A172 (cell line): Measurements from ENCODE around the gene TSGA10. TPM values are rescaled to one million over a fixed set of nuclear protein-coding genes. Genes with fewer than 3 reads are reported as not detected.
"Not testable (repeated sequence)": the region's sequence is repeated elsewhere in the genome, so short reads cannot be mapped to it uniquely, and the experiment has no call there.

ENCODE experiments used
- DNase-seq: peaks from one replicate; pipeline ENCODE4 v3.0.0-alpha.2; 2015; ENCODE audit warnings: low spot score
- total RNA-seq: library from RNA; depleted of rRNA; stranded (reverse); fragments of >200 nt; shearing (Covaris generic); gene quantifications from 2 replicates; pipeline ENCODE4 v1.2.3, GENCODE V29; 2014

Gene TSGA10
- total RNA-seq, 1 experiment from 2014 or later = 4.0 TPM

DNA sequence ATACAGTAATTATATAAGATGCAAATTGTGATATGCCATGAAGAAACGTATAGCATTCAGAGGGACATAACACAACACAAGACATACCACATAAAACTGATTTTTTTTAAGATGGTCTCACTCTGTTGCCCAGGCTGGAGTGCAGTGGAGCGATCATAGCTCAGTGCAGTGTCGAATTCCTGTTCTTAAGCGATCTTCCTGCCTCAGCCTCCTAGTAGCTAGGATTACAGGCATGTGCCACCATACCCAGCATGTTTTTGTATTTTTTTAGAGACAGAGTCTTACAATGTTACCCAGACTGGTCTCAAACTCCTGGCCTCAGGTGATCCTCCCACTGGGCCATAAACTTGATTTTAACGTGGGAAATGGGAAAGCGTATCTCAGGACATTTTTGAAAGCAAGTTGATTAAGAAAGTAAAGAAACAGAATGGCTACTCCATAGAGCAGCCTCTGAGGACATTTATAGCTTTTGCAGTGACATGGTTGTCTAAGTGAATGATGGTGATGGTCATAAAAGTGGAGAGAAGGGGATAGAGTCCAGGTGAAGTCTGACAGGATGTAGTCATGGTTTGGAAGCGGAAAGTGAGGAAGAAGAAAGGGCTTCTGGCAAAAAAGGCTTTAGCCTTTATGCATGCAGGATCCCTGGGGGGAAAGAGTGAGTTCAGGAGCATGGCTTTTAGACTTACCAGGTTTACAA lies 2.4 kb downstream of the TSGA10 start:
- no peak for DNase-seq

DNA sequence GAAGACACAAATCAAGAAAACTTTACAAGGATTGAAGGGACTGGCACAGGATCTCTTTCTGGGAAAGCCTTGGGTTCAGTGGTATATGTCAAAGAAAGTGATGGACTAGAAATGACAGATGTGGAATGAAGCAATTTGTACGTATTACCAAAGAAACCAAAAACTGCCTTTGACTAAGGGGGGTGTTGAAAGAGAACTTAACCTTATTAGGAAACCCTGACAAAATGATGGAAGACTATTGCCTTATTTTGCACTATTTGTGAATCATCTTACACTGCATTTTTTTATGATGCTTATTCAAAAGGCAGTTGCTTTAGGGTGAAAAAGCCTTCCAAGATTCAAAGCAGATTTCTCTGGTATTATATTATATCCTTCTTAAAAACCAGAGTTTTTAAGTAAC lies 4.0 kb downstream of the TSGA10 start:
- no peak for DNase-seq

DNA sequence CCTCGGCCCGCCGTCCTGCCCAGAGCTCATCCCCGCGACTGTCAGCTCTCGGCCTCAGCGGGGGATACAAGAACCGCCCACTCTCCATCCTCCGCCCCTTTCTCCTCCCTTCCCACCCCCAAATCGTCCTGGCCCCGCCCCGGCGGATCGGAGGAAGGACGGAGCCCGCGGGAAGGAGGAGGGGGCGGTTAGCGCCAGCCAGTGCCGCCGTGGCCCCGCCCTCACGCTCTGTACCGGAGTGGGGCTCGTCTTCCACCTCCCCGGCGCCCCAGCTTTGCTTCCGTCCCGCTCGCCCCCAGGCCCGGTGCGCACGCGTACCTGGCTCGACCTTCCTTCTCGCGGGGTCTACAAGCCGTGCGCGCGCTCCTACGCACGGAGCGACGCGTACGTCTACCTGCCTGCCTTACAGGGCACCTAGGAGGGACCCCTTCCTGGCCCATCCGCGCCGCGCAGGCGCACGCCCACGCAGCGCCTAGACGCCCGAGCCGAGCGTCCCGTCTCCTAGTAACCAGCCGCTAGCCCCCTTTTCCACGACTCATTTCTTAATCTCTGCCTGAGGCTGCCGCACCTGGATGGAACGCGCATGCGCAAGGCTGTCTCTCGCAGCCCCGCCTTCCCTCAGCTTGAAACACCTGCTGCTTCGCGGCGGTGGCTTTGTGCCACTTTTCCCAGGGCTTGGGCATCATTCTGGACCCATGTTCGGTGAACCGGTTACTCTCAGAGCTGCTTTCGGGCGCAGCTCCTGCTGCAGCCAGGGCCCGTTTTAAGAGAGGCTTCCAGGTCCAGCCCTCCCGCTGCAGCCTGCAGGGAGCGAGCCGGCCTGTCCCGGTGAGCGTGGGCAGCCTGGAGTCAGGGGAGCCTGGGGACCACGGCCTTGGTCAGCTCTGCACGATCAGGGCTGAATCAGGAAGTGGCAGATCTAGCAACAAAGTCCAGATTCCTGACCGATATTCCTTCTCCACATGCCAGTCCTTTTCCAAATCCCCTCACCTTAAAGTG lies 13.3 kb downstream of the TSGA10 start, which contains the start of gene C2orf15:
C2orf15 (plus strand) TSS at position 598 of the 999 bp plus-strand sequence. CDS start 8,852 bp downstream, outside the sequence.
- peak; percentile 86 for DNase-seq

DNA sequence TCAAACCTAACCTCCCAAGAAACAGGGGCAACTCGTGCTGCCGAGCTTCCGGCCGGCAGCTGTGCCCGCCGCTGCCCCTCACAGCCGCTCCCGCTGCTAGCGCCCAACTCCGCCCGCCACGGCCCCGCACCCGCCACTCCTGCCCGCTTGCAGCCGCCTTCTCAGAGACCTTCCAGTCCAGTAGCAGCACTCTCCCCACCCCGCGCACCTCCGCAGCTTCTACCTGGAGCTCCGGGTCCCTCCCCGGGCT lies 14.0 kb downstream of the TSGA10 start:
- no peak for DNase-seq

DNA sequence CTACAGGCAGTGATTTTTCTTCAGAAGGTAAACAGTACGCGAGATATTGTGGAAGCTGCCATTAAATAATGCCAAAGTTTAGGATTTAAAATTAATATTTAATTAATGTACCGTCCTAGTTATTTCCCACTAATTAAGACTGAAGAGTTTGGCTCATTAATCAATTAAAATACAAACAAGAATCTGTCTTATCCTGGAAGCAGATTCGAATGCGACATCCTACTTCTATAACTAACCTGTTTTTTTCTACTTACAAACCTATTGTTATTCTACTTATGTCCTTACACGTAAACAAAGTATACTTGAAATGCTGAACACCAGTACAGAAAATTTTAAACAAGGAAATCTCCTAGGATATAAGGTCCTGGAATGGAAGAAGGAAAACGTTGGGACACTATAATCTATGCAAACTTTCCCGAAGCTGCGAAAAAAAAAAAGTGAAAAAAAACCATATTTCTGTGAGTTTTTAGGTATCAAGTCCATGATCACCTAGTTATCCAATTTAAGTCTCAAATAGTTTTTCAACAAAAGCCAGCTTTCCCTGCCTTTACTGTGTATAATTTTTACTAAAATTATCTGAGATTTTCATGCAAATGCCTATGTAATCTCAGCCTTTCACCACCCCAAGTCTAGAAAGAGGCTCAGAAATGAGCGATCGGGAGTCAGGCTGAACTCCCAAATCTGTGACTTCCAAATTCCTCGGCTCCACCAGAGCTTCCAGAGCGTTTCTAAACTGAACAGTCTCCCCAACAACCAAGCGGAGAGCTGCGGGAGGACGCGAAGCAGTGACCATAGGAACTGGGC lies 14.5 kb downstream of the TSGA10 start:
- DNase-seq = no peak

DNA sequence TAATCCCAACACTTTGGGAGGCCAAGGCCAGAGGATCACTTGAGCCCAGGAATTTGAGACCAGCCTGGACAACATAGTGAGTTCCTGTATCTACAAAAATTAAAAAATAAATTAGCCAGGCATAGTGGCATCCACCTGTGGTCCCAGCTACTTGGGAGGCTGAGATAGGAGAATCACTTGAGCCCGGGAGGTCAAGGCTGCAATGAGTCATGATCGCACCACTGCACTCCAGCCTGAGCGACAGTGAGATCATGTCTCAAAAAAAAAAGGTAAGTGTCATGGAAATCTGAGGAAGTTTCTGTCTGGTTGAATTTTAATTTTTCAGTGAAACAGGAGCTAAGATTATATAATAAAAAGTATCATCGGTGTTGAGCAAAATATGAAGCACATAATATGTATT lies 15.7 kb downstream of the TSGA10 start:
- DNase-seq = no peak

DNA sequence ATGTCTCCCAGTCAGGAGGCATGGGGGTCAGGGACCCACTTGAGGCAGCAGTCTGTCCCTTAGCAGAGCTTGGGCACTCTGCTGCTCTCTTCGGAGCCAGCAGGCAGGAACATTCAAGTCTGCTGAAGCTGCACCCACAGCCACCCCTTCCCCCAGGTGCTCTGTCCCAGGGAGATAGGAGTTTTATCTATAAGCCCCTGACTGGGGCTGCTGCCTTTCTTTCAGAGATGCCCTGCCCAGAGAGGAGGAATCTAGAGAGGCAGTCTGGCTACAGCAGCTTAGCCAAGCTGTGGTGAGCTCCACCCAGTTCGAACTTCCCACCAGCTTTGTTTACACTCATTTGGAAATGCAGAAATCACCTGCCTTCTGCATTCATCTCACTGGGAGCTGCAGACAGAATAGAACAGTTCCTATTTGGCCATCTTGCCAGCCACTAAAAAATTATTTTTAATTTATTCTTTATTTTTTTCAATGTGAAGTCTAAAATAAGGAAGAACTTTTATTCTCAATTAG lies 19.6 kb downstream of the TSGA10 start:
- DNase-seq = not testable (repeated sequence)

DNA sequence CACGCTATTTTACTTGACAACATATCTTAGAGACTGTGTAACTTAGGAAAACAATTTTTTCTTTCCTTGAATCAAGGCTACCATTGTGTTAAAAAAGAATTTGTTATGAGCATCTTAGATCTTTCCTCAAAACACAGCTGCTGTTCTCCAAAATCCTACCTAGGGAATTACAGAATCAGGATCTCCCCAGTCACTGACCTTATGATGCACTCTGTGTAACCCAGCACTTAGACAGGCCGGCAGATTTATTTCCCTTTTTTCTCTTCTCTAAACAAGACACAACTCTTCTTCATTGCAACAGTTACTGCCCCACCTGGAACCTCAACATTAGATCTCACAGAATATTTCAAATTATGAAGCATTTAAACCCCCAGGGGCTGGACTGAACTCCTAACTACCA lies 26.8 kb downstream of the TSGA10 start:
- no peak for DNase-seq

DNA sequence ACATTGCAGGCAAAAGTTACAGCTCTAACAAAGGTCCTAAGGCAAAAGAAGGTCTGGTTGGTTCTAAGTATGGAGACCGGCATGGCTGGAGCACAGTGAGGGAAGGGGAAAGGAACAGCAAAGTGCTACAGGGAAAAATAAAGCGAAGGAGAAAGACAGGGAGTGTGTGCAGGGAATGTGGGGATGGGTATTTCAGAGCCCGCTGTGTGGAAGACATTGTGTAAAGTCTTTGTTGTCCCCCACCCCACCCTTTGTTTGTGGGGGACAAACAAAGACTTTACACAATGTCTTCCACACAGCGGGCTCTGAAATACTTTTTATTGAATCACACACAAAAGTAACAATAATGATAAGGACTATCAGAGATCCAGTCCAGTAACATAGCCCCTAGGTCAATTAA lies 42.1 kb downstream of the TSGA10 start:
- DNase-seq = no peak

DNA sequence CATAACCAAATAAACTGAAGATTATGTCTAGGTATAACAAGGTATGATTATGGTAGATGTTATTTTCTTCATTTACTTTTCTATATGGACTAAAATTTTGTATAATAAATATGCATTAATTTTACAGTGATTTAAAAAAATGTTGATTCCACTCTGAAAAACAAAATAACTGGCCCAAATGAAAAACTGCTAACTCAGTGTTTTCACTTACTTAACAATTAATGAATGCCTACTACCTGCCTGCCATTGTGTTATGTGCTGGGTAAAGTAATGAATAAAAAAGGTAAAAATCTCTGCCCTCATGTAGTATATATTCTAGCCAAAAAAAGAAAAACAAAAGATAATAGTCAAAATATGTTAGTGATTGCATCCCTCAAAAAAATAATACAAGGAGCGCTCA lies 42.8 kb downstream of the TSGA10 start:
- no peak for DNase-seq

DNA sequence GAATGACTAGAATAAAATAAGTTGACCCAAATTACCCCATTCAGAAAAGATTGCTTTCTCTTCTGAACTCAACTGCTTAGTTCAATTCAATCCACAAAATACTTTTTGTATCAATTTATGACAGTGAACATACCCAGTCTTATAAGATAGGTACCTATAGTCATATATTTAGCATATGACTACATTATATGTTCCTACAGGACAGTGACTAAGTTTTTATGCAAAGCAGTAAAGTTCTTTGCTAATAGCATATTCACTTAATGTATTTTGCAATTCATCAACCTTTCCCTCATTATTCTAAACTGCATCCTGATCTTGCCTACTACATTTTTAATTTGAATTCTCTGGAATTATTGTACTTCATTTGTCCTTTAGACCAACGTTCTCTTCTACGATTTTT lies 43.5 kb downstream of the TSGA10 start:
- DNase-seq = no peak

DNA sequence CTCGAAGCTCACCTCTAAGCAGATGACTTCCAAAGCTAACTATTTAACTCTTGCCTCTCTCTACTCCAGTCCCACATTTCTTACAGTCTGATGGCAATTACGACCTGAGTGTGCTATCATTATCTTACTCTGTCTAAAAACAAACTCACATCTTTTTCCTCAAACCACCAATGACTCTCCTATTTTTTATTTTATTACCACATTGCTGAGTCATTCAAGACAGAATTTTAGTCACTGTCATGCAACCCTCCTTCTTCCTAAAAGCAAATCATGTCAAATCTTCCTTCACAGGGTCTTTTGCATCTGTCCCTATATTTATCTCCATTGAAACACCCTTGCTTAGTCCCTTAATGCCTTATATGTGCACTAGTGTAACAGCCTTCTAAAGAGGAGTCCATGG lies 47.8 kb downstream of the TSGA10 start:
- no peak for DNase-seq

DNA sequence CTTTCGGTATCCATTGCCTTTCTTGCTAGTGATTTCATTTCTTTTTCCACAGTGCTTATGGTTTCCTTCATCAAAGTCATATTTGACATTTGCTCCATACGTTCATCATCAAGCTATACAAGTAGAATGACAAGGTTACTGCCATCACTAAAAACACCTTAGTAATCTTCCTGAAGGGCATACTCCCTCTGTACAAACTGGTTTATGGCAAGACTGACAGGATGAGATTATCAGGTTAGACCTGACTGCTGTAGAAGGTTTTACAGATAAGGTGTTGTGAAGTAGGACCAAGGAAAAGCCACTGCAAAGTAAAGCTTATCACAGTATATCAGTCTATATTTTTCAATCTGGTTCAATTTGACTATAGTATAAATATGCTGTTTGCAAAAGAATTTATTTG lies 50.7 kb downstream of the TSGA10 start:
- no peak for DNase-seq

DNA sequence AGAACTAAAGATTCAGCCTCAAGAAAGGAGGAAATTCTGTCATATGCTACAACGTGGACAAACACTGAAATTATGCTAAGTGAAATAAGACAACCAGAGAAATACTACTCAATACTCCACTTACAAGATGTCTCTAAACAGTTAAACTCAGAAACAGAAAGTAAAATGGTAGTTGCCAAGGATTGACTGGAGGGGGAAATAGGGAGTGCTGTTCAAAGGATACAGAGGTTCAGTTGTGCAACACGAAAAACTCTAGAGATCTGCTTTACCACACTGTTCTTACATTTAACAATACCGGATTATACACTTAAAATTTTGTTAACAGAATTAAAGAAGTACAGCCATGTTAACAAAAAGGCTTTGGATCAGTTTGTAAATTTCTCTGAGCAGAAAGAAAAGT lies 53.0 kb downstream of the TSGA10 start:
- no peak for DNase-seq

DNA sequence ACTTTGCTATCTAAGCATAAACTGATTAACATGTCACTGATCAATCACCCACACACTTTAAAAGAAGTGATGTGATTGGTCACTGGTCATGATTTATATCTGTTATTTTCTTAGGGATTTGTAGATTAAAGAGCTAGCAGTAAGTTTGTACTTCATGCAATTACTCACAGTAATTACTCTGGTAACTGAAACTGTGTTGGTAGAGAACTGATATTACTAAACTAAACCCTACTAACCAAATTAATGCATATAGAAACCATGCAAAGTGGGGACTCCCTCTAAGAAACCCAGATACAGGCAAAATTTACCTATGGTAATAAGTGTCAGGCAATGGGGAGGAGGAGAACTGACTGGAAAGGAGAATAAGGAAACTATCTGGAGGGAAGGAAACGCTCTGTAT lies 58.0 kb downstream of the TSGA10 start:
- DNase-seq = no peak

DNA sequence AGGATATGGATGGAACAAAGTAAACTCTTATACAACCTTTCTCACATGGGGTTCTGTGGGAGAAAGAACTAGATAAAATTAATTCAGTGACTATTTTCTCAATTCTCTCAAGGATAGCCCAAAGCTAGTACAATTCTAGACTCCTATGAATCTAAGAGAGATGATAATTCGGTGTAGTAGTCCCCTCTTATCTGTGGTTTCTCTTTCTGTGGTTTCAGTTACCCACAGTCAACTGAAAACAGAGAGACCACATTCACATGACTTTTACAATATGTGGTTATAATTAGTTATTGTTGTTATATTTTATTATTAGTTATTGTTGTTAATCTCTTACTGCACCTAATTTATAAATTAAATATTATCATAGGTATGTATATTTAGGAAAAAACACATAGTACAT lies 66.7 kb downstream of the TSGA10 start:
- DNase-seq = no peak

DNA sequence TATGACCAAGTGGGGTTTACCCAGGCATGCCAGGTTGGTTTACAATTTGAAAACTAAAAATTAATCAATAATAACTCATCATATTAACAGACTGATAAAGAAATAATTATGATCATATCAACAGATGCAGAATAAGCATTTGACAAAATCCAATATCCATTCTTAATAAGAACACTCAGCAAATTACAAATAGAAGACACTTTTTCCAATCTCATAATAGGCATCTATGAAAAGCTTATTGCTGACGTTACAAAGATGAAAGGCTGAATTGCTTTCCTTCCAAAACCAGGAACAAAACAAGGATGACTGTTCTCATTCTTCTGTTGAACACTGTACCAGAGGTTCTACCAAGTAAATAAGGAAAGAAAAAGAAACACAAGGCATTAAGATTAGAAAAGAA lies 68.4 kb downstream of the TSGA10 start:
- DNase-seq = no peak

DNA sequence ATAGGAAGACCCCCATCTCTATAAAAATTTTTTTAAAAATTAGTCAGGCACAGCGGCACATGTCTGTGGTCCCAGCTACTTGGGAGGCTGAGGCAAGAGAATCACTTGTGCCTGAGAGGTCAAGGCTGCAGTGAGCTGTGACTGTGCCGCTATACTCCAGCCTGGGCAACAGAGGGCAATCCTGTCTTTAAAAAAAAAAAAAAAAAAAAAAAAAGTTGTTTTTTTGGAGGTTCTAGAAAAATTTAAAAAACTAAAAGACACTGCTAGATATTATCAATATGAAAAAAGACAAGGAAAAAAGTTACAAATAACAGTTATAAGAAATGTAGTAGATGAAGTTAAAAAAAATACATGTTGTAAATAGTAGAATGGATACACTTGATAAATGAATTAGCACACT lies 69.3 kb downstream of the TSGA10 start:
- DNase-seq = peak; percentile 17

DNA sequence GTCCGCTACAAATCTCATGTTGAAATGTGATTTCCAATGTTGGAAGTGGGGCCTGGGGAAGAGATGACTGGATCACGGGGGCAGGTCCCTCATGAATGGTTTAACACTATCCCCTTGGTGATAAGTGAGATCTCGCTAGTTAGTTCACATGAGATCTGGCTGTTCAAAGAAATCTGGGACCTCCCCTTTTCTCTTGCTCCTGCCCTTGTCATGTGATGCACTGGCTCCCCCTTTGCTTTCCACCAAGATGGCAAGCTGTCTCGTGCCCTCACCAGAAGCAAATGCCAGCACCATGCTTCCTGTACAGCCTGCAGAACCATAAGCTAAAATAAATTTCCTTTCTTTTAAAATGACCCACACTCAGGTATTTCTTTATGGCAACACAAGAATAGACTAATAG lies 70.5 kb downstream of the TSGA10 start:
- no peak for DNase-seq

DNA sequence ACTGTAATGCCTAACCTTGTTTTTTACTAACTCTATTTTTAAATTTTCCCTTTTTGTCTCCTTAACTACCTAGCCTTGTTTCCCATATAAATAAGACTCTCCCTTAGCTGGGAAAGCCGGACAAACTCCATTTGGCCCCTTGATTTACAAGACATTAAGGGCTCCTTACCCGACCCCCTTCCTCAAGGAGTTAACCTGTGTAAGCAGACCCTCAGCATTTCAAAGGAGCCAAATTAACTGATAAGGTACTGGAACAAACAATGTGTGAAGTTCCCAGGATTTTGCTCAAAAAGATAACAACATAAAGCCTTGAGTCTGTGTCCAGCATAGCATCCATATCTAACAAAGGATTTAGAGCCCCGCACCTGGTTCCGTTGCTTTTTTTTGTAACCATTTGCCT lies 72.9 kb downstream of the TSGA10 start:
- no peak for DNase-seq

DNA sequence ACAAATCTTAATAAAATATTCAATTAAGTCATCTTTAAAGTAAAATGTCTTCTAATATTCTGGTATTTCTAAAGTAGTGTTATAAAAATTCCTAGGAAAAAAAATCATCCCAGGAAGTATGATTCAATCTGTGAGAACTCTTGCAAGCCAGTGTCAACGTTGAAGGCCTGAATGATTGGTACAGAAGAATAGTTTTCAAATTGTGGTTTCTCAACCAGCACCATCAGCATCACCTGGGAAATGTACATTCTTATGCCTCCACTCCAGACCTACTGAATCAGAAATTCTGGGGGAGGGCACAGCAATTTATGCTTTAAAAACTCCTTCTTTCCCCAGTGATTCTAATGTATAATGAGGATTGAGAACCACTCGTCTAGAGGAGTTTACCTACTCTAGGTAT lies 75.5 kb downstream of the TSGA10 start:
- DNase-seq = peak; percentile 21

DNA sequence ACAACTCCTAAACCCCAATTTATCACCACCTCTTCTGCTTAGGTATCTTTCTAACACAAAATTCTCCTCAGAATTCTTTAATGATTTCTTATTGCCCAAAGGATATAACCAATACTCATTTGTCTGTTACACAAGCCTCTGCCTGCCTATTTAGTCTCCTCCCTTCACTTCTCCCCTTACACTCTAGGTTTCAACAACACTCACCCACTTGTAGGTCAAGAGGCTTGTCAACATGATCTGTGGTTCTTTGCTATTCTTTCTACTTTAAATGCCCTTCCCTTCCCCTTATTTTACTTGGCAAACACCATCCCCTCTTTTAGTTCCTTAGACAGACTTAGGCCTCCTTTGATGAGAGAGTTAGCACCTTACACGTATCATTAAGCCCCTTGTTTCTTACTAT lies 82.2 kb downstream of the TSGA10 start:
- DNase-seq = no peak
